ENCODE measurements around the gene RSPRY1. TPM values are rescaled to one million over a fixed set of nuclear protein-coding genes. Genes with fewer than 3 reads are reported as not detected.

RSPRY1 gene
- total RNA-seq, 2 experiments from 2014 or later, result 24.5 to 29.4 TPM

DNA sequence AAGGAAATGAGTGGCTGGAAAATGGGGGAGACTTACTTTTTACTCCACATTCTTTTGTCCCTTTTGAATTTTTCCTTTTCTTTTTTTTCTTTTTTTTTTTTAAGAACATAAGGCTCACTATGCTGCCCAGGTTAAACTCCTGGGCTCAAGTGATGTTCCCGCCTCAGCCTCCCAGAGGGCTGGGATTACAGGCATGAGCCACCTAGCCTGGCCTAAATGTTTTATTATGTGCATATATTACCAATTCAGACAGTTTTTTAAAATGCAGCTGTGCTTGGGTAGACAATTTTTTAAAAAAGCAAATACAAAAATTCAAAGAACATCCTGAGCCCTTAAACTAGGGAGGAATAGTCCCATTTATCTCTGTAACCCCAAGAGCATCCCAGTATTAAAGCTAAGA is 28.6 kb upstream of the RSPRY1 start:
- intact Hi-C loops (cut with micrococcal nuclease), result no loop called here
- Mint-ChIP-seq H3K4me1 (ENCODE audit: low read depth) (peaks cover 10% of the 10 kb centered on the region), H3K9me3 (no peaks in the 10 kb centered on the region), H3K27me3 (no peaks in the 10 kb centered on the region), H3K36me3 (ENCODE audit: low read depth) (peaks cover 57% of the 10 kb centered on the region), H3K4me3 (no peak overlapping the region), H3K27ac (no peak overlapping the region)
- ATAC-seq (no peak), DNase-seq (no peak)
- TF ChIP-seq, protein P1, sequence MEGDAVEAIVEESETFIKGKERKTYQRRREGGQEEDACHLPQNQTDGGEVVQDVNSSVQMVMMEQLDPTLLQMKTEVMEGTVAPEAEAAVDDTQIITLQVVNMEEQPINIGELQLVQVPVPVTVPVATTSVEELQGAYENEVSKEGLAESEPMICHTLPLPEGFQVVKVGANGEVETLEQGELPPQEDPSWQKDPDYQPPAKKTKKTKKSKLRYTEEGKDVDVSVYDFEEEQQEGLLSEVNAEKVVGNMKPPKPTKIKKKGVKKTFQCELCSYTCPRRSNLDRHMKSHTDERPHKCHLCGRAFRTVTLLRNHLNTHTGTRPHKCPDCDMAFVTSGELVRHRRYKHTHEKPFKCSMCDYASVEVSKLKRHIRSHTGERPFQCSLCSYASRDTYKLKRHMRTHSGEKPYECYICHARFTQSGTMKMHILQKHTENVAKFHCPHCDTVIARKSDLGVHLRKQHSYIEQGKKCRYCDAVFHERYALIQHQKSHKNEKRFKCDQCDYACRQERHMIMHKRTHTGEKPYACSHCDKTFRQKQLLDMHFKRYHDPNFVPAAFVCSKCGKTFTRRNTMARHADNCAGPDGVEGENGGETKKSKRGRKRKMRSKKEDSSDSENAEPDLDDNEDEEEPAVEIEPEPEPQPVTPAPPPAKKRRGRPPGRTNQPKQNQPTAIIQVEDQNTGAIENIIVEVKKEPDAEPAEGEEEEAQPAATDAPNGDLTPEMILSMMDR (IDR thresholded peaks at IDR 0.05), result no peak
- CTCF ChIA-PET, result interaction anchor here (1.6 kb wide), 1 partner anchor 10 kb away, joined by 5 read pairs; no protein-coding TSS in a partner anchor
- POLR2A ChIA-PET, result no interaction called here

DNA sequence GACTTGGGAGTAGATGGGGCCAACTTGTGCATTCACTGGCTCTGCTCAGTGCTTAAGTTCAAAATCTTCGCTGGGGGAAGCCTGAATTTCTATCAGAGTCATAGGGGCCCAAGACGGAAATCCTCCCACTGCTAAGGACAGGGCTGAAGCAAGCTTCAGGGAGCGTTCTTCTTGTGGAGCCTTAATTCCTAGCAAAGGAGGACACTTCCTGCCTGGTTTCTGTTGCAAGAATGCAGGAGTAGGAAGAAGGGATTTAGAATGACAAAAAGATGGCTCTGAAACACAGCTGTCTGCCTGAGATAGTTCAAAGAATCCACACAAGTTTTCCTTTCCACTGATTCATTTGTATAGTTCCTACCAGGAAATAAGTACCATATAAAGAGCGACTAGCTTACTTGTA is 26.7 kb upstream of the RSPRY1 start:
- Mint-ChIP-seq H3K27me3 (no peaks in the 10 kb centered on the region), H3K9me3 (no peaks in the 10 kb centered on the region), H3K36me3 (ENCODE audit: low read depth) (peaks cover 53% of the 10 kb centered on the region), H3K4me3 (no peak overlapping the region), H3K27ac (no peak overlapping the region), H3K4me1 (ENCODE audit: low read depth) (peaks cover 5% of the 10 kb centered on the region)
- TF ChIP-seq, protein P1 (IDR thresholded peaks at IDR 0.05), result no peak
- ATAC-seq (no peak), DNase-seq (no peak)
- ChIA-PET POLR2A (interaction anchor here (1.2 to 1.7 kb wide), 3 partner anchors 10 to 17 kb away, joined by 3 to 7 read pairs (median 4); no protein-coding TSS in a partner anchor), CTCF (interaction anchor here (0.8 kb wide), 1 partner anchor 11 kb away, joined by 3 read pairs; no protein-coding TSS in a partner anchor)
- intact Hi-C loops (cut with micrococcal nuclease), result no loop called here

DNA sequence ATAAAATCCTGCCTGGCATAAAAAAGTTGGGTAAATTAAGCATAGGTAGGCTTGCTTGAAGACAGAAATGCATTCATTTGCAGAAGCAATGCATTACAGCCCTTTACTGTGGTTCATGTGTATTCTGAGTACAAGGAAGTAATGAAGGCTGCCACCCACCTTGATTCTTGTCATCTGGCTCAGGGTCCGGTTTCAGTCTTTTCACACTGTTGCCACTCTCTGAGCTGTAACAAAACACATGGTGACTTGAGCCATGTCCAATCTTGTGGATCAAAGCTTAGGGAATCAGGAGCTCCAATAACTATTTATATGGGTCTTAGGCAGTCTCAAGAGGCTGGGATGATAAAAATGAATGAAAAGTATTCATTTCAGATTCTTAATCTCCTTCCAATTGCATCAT is 22.3 kb upstream of the RSPRY1 start:
- Mint-ChIP-seq H3K9me3 (no peaks in the 10 kb centered on the region), H3K4me3 (no peak overlapping the region), H3K4me1 (ENCODE audit: low read depth) (peaks cover 7% of the 10 kb centered on the region), H3K27me3 (no peaks in the 10 kb centered on the region), H3K27ac (no peak overlapping the region), H3K36me3 (ENCODE audit: low read depth) (peaks cover 42% of the 10 kb centered on the region)
- ChIA-PET CTCF (interaction anchor here (1.2 to 1.3 kb wide), 2 partner anchors 71 to 79 kb away, joined by 3 read pairs; partner anchors contain the start of gene CPNE2), POLR2A (no interaction called here)
- intact Hi-C loops (cut with micrococcal nuclease), result no loop called here
- TF ChIP-seq, protein P1 (IDR thresholded peaks at IDR 0.05), result no peak
- DNase-seq (no peak), ATAC-seq (no peak)

DNA sequence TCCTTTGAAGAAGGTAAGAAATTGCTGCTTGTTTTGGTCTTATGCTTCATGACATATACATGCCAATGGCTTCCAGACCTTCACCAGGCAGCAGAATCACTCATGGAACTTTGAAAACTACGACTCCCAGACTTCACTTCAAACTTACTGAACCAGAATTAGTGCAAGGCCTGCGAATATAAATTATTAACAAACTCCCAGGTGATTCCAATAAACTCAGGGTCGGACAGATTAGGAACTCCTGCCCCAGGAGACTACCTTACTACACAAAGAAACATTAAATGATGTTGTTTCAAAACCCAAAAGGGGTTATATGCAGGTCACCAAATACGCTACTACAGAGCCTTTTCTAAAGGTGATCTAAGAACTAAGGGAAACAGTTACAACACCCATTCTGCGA is 20.6 kb upstream of the RSPRY1 start:
- intact Hi-C loops (cut with micrococcal nuclease), result no loop called here
- ATAC-seq (no peak), DNase-seq (no peak)
- Mint-ChIP-seq H3K4me3 (no peak overlapping the region), H3K9me3 (no peaks in the 10 kb centered on the region), H3K27me3 (no peaks in the 10 kb centered on the region), H3K27ac (no peak overlapping the region), H3K36me3 (ENCODE audit: low read depth) (peaks cover 37% of the 10 kb centered on the region), H3K4me1 (ENCODE audit: low read depth) (peaks cover 4% of the 10 kb centered on the region)
- TF ChIP-seq, protein P1 (IDR thresholded peaks at IDR 0.05), result no peak
- ChIA-PET CTCF (interaction anchor here (1.0 to 6.3 kb wide), 3 partner anchors 18 to 81 kb away, joined by 3 to 92 read pairs (median 3); no protein-coding TSS in a partner anchor), POLR2A (interaction anchor here (1.2 kb wide), 1 partner anchor 23 kb away, joined by 4 read pairs; no protein-coding TSS in a partner anchor)

DNA sequence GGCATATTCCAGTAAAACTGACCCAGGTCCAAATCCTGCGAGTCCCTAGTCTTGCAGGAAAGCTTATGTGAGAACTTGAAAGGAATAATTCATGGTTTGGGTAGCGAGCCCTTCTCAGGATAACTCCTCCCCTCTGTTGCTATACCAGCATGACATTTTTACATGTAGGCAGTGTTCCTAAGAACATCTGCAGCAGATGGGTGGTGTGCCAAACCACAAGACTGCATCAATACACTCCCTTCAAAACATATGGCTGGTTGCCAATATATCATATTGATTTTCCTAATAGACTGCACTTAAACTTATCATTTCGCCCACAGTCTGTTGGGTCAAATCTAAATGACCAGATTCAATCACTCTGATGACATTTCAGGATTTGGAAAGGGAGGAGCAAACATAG is 20.2 kb upstream of the RSPRY1 start:
- ChIA-PET CTCF (interaction anchor here (1.1 to 6.3 kb wide), 3 partner anchors 17 to 81 kb away, joined by 3 to 92 read pairs (median 5); partner anchors contain the start of gene CPNE2), POLR2A (interaction anchor here (0.9 to 1.2 kb wide), 2 partner anchors 14 to 23 kb away, joined by 3 to 4 read pairs; no protein-coding TSS in a partner anchor)
- peaks cover 37% of the 10 kb centered on the region for H3K36me3 Mint-ChIP-seq (ENCODE audit: low read depth)
- DNase-seq (no peak), ATAC-seq (no peak)
- TF ChIP-seq, protein P1 (IDR thresholded peaks at IDR 0.05), result no peak
- peaks cover 4% of the 10 kb centered on the region for H3K4me1 Mint-ChIP-seq (ENCODE audit: low read depth)
- intact Hi-C loops (cut with micrococcal nuclease), result no loop called here
- no peaks in the 10 kb centered on the region for H3K27me3 Mint-ChIP-seq
- no peak overlapping the region for H3K27ac Mint-ChIP-seq
- no peak overlapping the region for H3K4me3 Mint-ChIP-seq
- H3K9me3 Mint-ChIP-seq, result no peaks in the 10 kb centered on the region
